HepG2 (cell line): ENCODE data around the gene MSH4. TPM values are rescaled to one million over a fixed set of nuclear protein-coding genes. Genes with fewer than 3 reads are reported as not detected.
A peak's percentile ranks its signal among the peaks of the same experiment; 100 is the strongest.

Experiments
- CCAR2 ChIP-seq: fragments of 200-400 bp; formaldehyde crosslinking; optimal IDR thresholded peaks from 2 replicates; pipeline ENCODE3; 2018; ENCODE audit warnings: low read depth, mild to moderate bottlenecking, low read length, moderate library complexity
- CHD4 ChIP-seq: fragments of 200-600 bp; sonication (generic); IDR thresholded peaks from 2 replicates; pipeline ENCODE4 v1.7.0; 2017; ENCODE audit warnings: mild to moderate bottlenecking, low read length, borderline replicate concordance
- FOXJ3 ChIP-seq: sonication (generic); formaldehyde crosslinking; IDR thresholded peaks from 2 replicates; pipeline ENCODE4 v1.4.0; 2020; ENCODE audit warnings: missing genetic modification reagents, mild to moderate bottlenecking, borderline replicate concordance
- HDAC1 ChIP-seq: sonication (generic); formaldehyde crosslinking; IDR thresholded peaks from 2 replicates; pipeline ENCODE4 v1.5.1; 2020; ENCODE audit warnings: mild to moderate bottlenecking, missing genetic modification reagents
- KAT8 ChIP-seq: IDR thresholded peaks from 2 replicates; pipeline ENCODE4 v1.6.1; 2016; ENCODE audit warnings: missing genetic modification reagents, missing compliant biosample characterization
- KLF13 ChIP-seq: sonication (generic); formaldehyde crosslinking; IDR thresholded peaks from 2 replicates; pipeline ENCODE4 v1.4.0; 2020; ENCODE audit warnings: mild to moderate bottlenecking, missing genetic modification reagents
- MEIS1 ChIP-seq: sonication (generic); formaldehyde crosslinking; IDR thresholded peaks from 2 replicates; pipeline ENCODE4 v1.9.0; 2021; ENCODE audit warnings: mild to moderate bottlenecking, missing genetic modification reagents, moderate library complexity, borderline replicate concordance
- MYNN ChIP-seq: sonication (generic); formaldehyde crosslinking; IDR thresholded peaks from 2 replicates; pipeline ENCODE4 v1.4.0; 2020; ENCODE audit warnings: mild to moderate bottlenecking, low read depth, missing genetic modification reagents
- NCOR1 ChIP-seq: fragments of 200-600 bp; sonication (generic); IDR thresholded peaks from 2 replicates; pipeline ENCODE4 v1.7.0; 2017; ENCODE audit warnings: antibody characterized with exemption, low read length, borderline replicate concordance
- NRL ChIP-seq: sonication (generic); formaldehyde crosslinking; IDR thresholded peaks from 2 replicates; pipeline ENCODE4 v1.5.0; 2020; ENCODE audit warnings: missing genetic modification reagents, mild to moderate bottlenecking, moderate library complexity, borderline replicate concordance
- RFXANK ChIP-seq: IDR thresholded peaks from 2 replicates; pipeline ENCODE4 v1.6.1; 2016
- SRY ChIP-seq: sonication (generic); formaldehyde crosslinking; IDR thresholded peaks from 2 replicates; pipeline ENCODE4 v1.8.0; 2022; ENCODE audit warnings: mild to moderate bottlenecking, missing genetic modification reagents
- ZBTB21 ChIP-seq: sonication (generic); formaldehyde crosslinking; IDR thresholded peaks from 2 replicates; pipeline ENCODE4 v1.4.0; 2020; ENCODE audit warnings: missing genetic modification reagents
- ZNF136 ChIP-seq: sonication (generic); formaldehyde crosslinking; IDR thresholded peaks from 2 replicates; pipeline ENCODE4 v1.8.1; 2022; ENCODE audit warnings: low read depth, mild to moderate bottlenecking, moderate library complexity, missing genetic modification reagents
- ZNF296 ChIP-seq: sonication (generic); formaldehyde crosslinking; conservative IDR thresholded peaks from 2 replicates; pipeline ENCODE4 v1.5.0; 2020; ENCODE audit warnings: mild to moderate bottlenecking, missing genetic modification reagents
- ZNF550 ChIP-seq: sonication (generic); formaldehyde crosslinking; IDR thresholded peaks from 2 replicates; pipeline ENCODE4 v1.4.0; 2020; ENCODE audit warnings: mild to moderate bottlenecking, missing genetic modification reagents, borderline replicate concordance
- ZNF605 ChIP-seq: sonication (generic); formaldehyde crosslinking; IDR thresholded peaks from 2 replicates; pipeline ENCODE4 v1.8.0; 2022; ENCODE audit warnings: mild to moderate bottlenecking, missing genetic modification reagents
- ZNF614 ChIP-seq: IDR thresholded peaks from 2 replicates; pipeline ENCODE4 v1.6.1; 2018; ENCODE audit warnings: missing biosample characterization, missing genetic modification reagents, inconsistent platforms, borderline replicate concordance
- ZNF644 ChIP-seq: IDR thresholded peaks from 2 replicates; pipeline ENCODE4 v1.6.1; 2016; ENCODE audit warnings: low read depth
- ZNF777 ChIP-seq: sonication (generic); formaldehyde crosslinking; IDR thresholded peaks from 2 replicates; pipeline ENCODE4 v1.4.0; 2020; ENCODE audit warnings: missing genetic modification reagents
- ZSCAN21 ChIP-seq: sonication (generic); formaldehyde crosslinking; IDR thresholded peaks from 2 replicates; pipeline ENCODE4 v1.8.0; 2022; ENCODE audit warnings: mild to moderate bottlenecking, missing genetic modification reagents, moderate library complexity, borderline replicate concordance
- polyA plus RNA-seq, 8 experiments: library from polyadenylated mRNA; depleted of rRNA in 3 of 8; stranded (reverse) in 7 of 8; unstranded in 1 of 8; fragments of >200 nt; fragmentation: Illumina TruSeq in 4 of 8; extraction: Trizol in 4 of 8; gene quantifications; 2 replicates each; pipeline versions ENCODE4 v1.2.1 to v1.2.3, GENCODE V29; 2011 to 2016; ENCODE audit warnings: low read depth in 4 of 8, missing spikeins in 1 of 8, mixed read lengths in 1 of 8; ENCODE audit not compliant: insufficient read depth in 1 of 8
- total RNA-seq, 5 experiments: library from RNA; depleted of rRNA; stranded (reverse); fragments of >200 nt; fragmentation: Illumina TruSeq; extraction: Trizol; gene quantifications; 2 replicates each; pipeline ENCODE4 v1.2.3, GENCODE V29; 2016; ENCODE audit warnings: low read depth in 1 of 5
- TF ChIP-seq, protein P1 (sequence below): sonication (generic); formaldehyde crosslinking; IDR thresholded peaks from 2 replicates; pipeline ENCODE4 v1.4.0; 2020; ENCODE audit warnings: missing genetic modification reagents
- TF ChIP-seq, protein P2 (sequence below): sonication (generic); formaldehyde crosslinking; IDR thresholded peaks from 2 replicates; pipeline ENCODE4 v1.4.0; 2020; ENCODE audit warnings: mild to moderate bottlenecking, missing genetic modification reagents
- TF ChIP-seq, protein P3 (sequence below): conservative IDR thresholded peaks from 2 replicates; pipeline ENCODE4 v1.6.1; 2018; ENCODE audit warnings: missing genetic modification reagents

Gene MSH4
- total and polyA plus RNA-seq, 2 of the 13 experiments (the other 11 are each of a cell fraction or from before 2014, with no cell fraction given), result 0.01 to 0.09 TPM

DNA sequence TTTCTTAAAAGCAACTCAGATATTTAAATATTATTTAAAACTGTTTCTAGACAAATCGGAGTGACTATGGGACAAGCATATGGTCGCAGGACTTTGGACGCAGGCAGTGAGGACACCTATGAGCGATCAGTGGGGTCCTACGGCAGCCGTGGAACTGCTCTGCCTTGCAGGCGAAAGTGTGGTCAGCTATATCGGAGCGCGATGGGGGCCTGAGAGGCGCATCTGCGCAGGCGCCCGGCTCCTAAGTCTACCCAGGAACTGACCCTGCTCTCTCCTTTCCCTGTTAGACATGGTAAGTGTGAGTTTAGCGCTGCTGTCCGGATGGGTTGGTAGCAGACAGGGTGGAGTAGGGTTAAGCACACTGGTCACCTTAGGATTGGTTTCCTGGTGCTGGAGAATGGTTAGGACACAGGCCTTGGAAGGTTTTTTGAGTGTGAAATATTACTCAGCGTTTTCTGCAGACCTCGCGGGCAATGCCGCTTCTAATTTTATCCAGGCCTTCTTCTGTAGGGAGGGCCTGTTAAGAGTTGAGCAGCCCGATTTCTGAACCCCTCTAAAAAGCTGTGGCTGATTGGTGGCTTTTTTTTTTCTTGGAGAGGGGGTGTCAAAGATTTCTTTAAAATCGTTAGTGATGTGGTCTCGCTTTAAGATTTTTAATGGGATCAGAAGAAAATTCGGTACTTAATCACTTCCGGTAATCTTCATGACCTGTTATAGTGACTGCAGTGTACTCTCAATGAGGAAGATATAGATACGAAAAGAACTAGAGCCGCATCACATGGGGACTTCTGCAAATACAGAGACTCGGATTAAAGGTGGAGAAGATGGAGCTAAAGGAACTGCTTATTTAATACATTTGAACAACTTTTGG lies 10.5 kb upstream of the MSH4 start, which contains the start of gene RABGGTB (continued):
- TF ChIP-seq, protein P1, sequence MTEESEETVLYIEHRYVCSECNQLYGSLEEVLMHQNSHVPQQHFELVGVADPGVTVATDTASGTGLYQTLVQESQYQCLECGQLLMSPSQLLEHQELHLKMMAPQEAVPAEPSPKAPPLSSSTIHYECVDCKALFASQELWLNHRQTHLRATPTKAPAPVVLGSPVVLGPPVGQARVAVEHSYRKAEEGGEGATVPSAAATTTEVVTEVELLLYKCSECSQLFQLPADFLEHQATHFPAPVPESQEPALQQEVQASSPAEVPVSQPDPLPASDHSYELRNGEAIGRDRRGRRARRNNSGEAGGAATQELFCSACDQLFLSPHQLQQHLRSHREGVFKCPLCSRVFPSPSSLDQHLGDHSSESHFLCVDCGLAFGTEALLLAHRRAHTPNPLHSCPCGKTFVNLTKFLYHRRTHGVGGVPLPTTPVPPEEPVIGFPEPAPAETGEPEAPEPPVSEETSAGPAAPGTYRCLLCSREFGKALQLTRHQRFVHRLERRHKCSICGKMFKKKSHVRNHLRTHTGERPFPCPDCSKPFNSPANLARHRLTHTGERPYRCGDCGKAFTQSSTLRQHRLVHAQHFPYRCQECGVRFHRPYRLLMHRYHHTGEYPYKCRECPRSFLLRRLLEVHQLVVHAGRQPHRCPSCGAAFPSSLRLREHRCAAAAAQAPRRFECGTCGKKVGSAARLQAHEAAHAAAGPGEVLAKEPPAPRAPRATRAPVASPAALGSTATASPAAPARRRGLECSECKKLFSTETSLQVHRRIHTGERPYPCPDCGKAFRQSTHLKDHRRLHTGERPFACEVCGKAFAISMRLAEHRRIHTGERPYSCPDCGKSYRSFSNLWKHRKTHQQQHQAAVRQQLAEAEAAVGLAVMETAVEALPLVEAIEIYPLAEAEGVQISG (CRISPR knock-in tag), result peak; percentile 87
- TF ChIP-seq MYNN (CRISPR knock-in tag) (no peak), ZNF605 (CRISPR knock-in tag) (peak; percentile 86), HDAC1 (CRISPR knock-in tag) (0 out of 2 replicates have a peak, but pooled peaks have one; percentile 39), FOXJ3 (0 out of 2 replicates have a peak, but pooled peaks have one; percentile 39), ZNF777 (CRISPR knock-in tag) (peak; percentile 37; the same call in 1 of the 2 replicates), CHD4 (no peak), KAT8 (CRISPR knock-in tag) (peak; percentile 93), CCAR2 (no peak), RFXANK (peak; percentile 57; the same call in 1 of the 2 replicates), SRY (CRISPR knock-in tag) (peak; percentile 47; the same call in 1 of the 2 replicates), ZNF136 (CRISPR knock-in tag) (peak; percentile 38; the same call in 1 of the 2 replicates), KLF13 (no peak), ZNF644 (0 out of 2 replicates have a peak, but pooled peaks have one; percentile 42), ZBTB21 (0 out of 2 replicates have a peak, but pooled peaks have one; percentile 32), ZNF550 (CRISPR knock-in tag) (no peak), MEIS1 (CRISPR knock-in tag) (peak; percentile 65; the same call in 1 of the 2 replicates), NRL (CRISPR knock-in tag) (no peak), ZSCAN21 (CRISPR knock-in tag) (peak; percentile 64; the same call in 1 of the 2 replicates), NCOR1 (peak; percentile 82), ZNF296 (no peak; the same call in 1 of the 2 replicates), ZNF614 (CRISPR knock-in tag) (peak; percentile 74; the same call in 1 of the 2 replicates)
- TF ChIP-seq, protein P2, sequence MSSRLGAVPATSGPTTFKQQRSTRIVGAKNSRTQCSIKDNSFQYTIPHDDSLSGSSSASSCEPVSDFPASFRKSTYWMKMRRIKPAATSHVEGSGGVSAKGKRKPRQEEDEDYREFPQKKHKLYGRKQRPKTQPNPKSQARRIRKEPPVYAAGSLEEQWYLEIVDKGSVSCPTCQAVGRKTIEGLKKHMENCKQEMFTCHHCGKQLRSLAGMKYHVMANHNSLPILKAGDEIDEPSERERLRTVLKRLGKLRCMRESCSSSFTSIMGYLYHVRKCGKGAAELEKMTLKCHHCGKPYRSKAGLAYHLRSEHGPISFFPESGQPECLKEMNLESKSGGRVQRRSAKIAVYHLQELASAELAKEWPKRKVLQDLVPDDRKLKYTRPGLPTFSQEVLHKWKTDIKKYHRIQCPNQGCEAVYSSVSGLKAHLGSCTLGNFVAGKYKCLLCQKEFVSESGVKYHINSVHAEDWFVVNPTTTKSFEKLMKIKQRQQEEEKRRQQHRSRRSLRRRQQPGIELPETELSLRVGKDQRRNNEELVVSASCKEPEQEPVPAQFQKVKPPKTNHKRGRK, result no peak
- TF ChIP-seq, protein P3, sequence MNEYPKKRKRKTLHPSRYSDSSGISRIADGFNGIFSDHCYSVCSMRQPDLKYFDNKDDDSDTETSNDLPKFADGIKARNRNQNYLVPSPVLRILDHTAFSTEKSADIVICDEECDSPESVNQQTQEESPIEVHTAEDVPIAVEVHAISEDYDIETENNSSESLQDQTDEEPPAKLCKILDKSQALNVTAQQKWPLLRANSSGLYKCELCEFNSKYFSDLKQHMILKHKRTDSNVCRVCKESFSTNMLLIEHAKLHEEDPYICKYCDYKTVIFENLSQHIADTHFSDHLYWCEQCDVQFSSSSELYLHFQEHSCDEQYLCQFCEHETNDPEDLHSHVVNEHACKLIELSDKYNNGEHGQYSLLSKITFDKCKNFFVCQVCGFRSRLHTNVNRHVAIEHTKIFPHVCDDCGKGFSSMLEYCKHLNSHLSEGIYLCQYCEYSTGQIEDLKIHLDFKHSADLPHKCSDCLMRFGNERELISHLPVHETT (CRISPR knock-in tag), result peak; percentile 76
